ENCODE data around the gene TIGD3. TPM values are rescaled to one million over a fixed set of nuclear protein-coding genes. Genes with fewer than 3 reads are reported as not detected.

TIGD3 gene
- total RNA-seq, 1 donor from 2014 or later, result 0.20 TPM

DNA sequence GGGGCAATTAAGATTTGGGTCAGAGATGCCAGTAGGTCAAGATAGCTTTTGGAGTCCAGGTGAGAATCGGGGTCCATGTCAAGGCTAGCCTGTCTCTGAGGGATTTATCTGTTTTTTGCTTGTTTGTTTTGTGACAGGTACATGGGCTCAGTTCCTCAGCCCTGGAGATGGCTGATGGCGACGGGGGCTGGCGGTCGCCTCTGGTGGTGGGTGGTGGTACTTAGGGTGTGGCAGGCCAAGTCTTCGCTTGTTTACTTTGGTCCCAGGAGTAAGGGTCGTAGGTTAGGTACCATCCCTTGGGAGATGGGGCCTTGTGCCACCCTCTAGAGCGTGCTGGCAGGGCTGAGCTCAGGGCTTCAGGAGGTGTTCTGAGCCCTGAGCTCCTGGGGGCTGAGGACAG lies 23.2 kb downstream of the TIGD3 start:
- H3K4me2 ChIP-seq (ENCODE audit: low read length), result no peak overlapping the region
- H4K20me1 ChIP-seq (ENCODE audit: insufficient read depth, low read length), result no peaks in the 10 kb centered on the region
- H3K27me3 ChIP-seq (ENCODE audit: insufficient read depth, low read length), result no peaks in the 10 kb centered on the region
- no peak overlapping the region for H2AFZ ChIP-seq (ENCODE audit: low read depth, low read length)
- H3K4me3 ChIP-seq (ENCODE audit: insufficient read depth, low read depth, low read length), result no peak overlapping the region
- peaks cover 10% of the 10 kb centered on the region for H3K4me1 ChIP-seq (ENCODE audit: insufficient read depth, low read length)
- H3K9me3 ChIP-seq (ENCODE audit: insufficient read depth, low read depth, low read length), result no peaks in the 10 kb centered on the region
- Mint-ChIP-seq H3K27me3 (ENCODE audit: low read depth, unreplicated experiment) (peaks cover 2% of the 10 kb centered on the region), H3K9me3 (ENCODE audit: unreplicated experiment) (no peaks in the 10 kb centered on the region), H3K36me3 (ENCODE audit: low read depth, unreplicated experiment) (no peaks in the 10 kb centered on the region), H3K27ac (ENCODE audit: unreplicated experiment) (peak overlapping the region; percentile 26), H3K4me3 (ENCODE audit: unreplicated experiment) (no peak overlapping the region), H3K4me1 (ENCODE audit: low read depth, unreplicated experiment) (peaks cover 14% of the 10 kb centered on the region)
- no peak for DNase-seq (ENCODE audit: low read depth)
- FAIRE-seq, result no peak
- H3K9ac ChIP-seq (ENCODE audit: low read length), result no peak overlapping the region
- H3K79me2 ChIP-seq (ENCODE audit: insufficient read depth, low read length), result no peaks in the 10 kb centered on the region
- H3K36me3 ChIP-seq (ENCODE audit: insufficient read depth, low read length), result no peaks in the 10 kb centered on the region
- no peak overlapping the region for H3K27ac ChIP-seq (ENCODE audit: low read depth, low read length)
- no peak for TF ChIP-seq EZH2 (IDR thresholded peaks at IDR 0.05; ENCODE audit: insufficient read depth, low read length)
- TF ChIP-seq, protein P1, sequence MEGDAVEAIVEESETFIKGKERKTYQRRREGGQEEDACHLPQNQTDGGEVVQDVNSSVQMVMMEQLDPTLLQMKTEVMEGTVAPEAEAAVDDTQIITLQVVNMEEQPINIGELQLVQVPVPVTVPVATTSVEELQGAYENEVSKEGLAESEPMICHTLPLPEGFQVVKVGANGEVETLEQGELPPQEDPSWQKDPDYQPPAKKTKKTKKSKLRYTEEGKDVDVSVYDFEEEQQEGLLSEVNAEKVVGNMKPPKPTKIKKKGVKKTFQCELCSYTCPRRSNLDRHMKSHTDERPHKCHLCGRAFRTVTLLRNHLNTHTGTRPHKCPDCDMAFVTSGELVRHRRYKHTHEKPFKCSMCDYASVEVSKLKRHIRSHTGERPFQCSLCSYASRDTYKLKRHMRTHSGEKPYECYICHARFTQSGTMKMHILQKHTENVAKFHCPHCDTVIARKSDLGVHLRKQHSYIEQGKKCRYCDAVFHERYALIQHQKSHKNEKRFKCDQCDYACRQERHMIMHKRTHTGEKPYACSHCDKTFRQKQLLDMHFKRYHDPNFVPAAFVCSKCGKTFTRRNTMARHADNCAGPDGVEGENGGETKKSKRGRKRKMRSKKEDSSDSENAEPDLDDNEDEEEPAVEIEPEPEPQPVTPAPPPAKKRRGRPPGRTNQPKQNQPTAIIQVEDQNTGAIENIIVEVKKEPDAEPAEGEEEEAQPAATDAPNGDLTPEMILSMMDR (IDR thresholded peaks at IDR 0.05; ENCODE audit: insufficient read depth, low read depth, low read length), result no peak

DNA sequence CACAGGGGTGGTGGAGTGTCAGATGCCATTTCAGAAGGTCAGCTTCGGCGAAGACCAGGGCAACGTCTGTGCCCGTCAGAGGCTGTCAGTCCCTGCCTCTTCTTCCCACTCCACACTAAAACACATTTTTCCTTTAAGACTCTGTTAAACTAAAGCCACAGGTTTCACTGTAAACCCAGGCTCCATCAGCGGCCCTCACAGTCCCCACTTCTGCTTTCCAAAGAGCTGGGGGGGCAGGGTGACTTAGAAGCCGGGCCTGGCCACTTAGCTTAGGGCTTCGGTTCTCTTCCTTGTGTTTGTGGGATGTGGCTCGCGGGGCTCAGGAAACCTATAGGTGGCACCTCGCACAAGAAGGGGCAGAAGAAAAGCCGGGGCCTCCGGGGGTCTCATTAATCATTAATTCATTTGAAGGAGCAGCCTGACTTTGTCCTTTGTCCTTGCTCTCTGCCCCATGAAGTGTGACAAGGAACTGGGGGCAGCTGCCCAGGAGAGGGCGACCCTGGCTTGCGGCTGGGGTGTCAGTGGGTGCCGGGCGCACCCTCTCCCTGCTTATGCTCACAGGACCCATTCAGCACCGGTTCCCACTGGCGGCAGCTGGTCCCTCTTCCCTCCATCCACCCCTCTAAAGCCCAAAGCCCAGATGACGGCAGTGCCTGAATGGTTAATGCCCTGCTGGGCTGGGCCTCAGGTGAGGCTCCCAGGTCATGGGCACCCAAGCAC lies 23.8 kb downstream of the TIGD3 start:
- Histone ChIP-seq H3K79me2 (ENCODE audit: insufficient read depth, low read length) (no peaks in the 10 kb centered on the region), H3K4me3 (ENCODE audit: insufficient read depth, low read depth, low read length) (no peak overlapping the region), H3K27ac (ENCODE audit: low read depth, low read length) (no peak overlapping the region), H3K9ac (ENCODE audit: low read length) (no peak overlapping the region), H3K36me3 (ENCODE audit: insufficient read depth, low read length) (no peaks in the 10 kb centered on the region), H2AFZ (ENCODE audit: low read depth, low read length) (no peak overlapping the region), H3K27me3 (ENCODE audit: insufficient read depth, low read length) (no peaks in the 10 kb centered on the region), H3K4me2 (ENCODE audit: low read length) (no peak overlapping the region), H4K20me1 (ENCODE audit: insufficient read depth, low read length) (no peaks in the 10 kb centered on the region), H3K9me3 (ENCODE audit: insufficient read depth, low read depth, low read length) (no peaks in the 10 kb centered on the region), H3K4me1 (ENCODE audit: insufficient read depth, low read length) (peaks cover 16% of the 10 kb centered on the region)
- FAIRE-seq, result no peak
- Mint-ChIP-seq H3K27ac (ENCODE audit: unreplicated experiment) (no peak overlapping the region), H3K4me3 (ENCODE audit: unreplicated experiment) (no peak overlapping the region), H3K4me1 (ENCODE audit: low read depth, unreplicated experiment) (peaks cover 20% of the 10 kb centered on the region), H3K36me3 (ENCODE audit: low read depth, unreplicated experiment) (no peaks in the 10 kb centered on the region), H3K27me3 (ENCODE audit: low read depth, unreplicated experiment) (peaks cover 2% of the 10 kb centered on the region), H3K9me3 (ENCODE audit: unreplicated experiment) (no peaks in the 10 kb centered on the region)
- TF ChIP-seq EZH2 (IDR thresholded peaks at IDR 0.05; ENCODE audit: insufficient read depth, low read length), result no peak
- TF ChIP-seq, protein P1 (IDR thresholded peaks at IDR 0.05; ENCODE audit: insufficient read depth, low read depth, low read length), result no peak
- DNase-seq (ENCODE audit: low read depth), result no peak

DNA sequence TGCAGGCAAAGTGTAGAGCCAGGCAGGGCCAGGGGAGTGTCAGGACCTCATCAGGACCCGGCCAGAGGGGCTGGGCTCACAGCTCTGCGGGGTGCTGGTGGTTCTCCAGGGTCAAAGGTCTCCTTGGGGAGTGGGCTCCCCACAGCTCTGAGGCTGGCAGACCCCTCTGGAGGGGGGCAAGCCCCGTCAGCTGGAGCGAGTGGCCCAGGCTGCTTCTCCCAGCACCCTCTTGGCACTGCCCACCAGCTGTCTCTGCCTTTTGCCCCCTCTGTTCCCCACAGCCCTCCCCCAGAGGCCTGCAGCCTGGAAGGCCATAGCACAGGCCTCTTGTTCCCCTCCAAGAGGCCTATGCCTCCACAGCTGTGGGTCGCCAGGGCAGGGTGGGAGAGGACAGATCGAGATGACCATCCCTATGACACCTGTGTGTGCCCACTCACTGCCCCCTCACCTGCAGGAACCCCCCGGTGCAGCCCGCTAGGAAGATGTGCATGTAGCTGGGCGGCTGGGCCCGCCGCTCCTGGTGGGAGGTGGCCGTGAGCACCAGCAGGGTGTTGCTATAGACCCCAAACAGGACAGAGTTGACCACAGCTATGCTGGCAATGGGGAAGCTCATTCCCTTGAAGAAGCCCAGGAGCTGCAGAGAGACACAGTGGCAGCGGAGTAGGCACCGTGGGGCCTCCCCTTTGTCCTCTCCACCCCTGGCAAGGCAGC lies 24.5 kb downstream of the TIGD3 start:
- Histone ChIP-seq H3K79me2 (ENCODE audit: insufficient read depth, low read length) (no peaks in the 10 kb centered on the region), H3K4me1 (ENCODE audit: insufficient read depth, low read length) (peaks cover 21% of the 10 kb centered on the region), H3K4me2 (ENCODE audit: low read length) (no peak overlapping the region), H3K36me3 (ENCODE audit: insufficient read depth, low read length) (no peaks in the 10 kb centered on the region), H4K20me1 (ENCODE audit: insufficient read depth, low read length) (no peaks in the 10 kb centered on the region), H3K4me3 (ENCODE audit: insufficient read depth, low read depth, low read length) (no peak overlapping the region), H3K27ac (ENCODE audit: low read depth, low read length) (no peak overlapping the region), H2AFZ (ENCODE audit: low read depth, low read length) (no peak overlapping the region), H3K9ac (ENCODE audit: low read length) (no peak overlapping the region), H3K9me3 (ENCODE audit: insufficient read depth, low read depth, low read length) (no peaks in the 10 kb centered on the region), H3K27me3 (ENCODE audit: insufficient read depth, low read length) (no peaks in the 10 kb centered on the region)
- TF ChIP-seq EZH2 (IDR thresholded peaks at IDR 0.05; ENCODE audit: insufficient read depth, low read length), result no peak
- TF ChIP-seq, protein P1 (IDR thresholded peaks at IDR 0.05; ENCODE audit: insufficient read depth, low read depth, low read length), result no peak
- peaks cover 2% of the 10 kb centered on the region for H3K27me3 Mint-ChIP-seq (ENCODE audit: low read depth, unreplicated experiment)
- no peak for DNase-seq (ENCODE audit: low read depth)
- no peaks in the 10 kb centered on the region for H3K36me3 Mint-ChIP-seq (ENCODE audit: low read depth, unreplicated experiment)
- FAIRE-seq, result no peak
- H3K4me3 Mint-ChIP-seq (ENCODE audit: unreplicated experiment), result no peak overlapping the region
- no peaks in the 10 kb centered on the region for H3K9me3 Mint-ChIP-seq (ENCODE audit: unreplicated experiment)
- H3K27ac Mint-ChIP-seq (ENCODE audit: unreplicated experiment), result peak overlapping the region; percentile 26
- peaks cover 24% of the 10 kb centered on the region for H3K4me1 Mint-ChIP-seq (ENCODE audit: low read depth, unreplicated experiment)
